SW 1271 (cell line): ENCODE measurements around the gene ARPC4.
A peak's percentile ranks its signal among the peaks of the same experiment; 100 is the strongest.
"Not testable (repeated sequence)": the region's sequence is repeated elsewhere in the genome, so short reads cannot be mapped to it uniquely, and the experiment has no call there.

ENCODE experiments used
- DNase-seq, 2 experiments: peaks; one replicate each; lab custom pipeline; 2025; lab: John Stamatoyannopoulos, UW

Gene ARPC4

DNA sequence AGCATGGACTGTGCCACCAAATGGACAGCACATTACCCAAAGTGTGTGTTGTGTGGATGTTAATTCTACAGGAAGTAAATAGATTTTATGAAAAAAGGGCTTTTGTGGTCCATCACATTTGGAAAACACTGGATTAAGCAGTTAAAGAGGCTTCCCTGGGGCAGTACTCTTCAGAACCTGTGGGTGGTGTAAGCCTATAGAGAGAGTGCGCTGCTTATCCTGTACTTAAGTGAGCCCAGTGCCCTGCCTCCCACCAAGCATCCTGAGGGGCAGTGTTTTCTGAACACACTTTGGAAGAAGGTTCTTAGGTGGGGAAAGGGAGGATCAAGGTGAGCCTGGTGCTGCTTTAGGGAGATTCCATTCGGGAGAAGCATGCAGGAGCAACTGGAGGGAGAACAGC lies 28.1 kb downstream of the ARPC4 start:
- peak in 1 of 2 experiments; percentile 56 for DNase-seq

DNA sequence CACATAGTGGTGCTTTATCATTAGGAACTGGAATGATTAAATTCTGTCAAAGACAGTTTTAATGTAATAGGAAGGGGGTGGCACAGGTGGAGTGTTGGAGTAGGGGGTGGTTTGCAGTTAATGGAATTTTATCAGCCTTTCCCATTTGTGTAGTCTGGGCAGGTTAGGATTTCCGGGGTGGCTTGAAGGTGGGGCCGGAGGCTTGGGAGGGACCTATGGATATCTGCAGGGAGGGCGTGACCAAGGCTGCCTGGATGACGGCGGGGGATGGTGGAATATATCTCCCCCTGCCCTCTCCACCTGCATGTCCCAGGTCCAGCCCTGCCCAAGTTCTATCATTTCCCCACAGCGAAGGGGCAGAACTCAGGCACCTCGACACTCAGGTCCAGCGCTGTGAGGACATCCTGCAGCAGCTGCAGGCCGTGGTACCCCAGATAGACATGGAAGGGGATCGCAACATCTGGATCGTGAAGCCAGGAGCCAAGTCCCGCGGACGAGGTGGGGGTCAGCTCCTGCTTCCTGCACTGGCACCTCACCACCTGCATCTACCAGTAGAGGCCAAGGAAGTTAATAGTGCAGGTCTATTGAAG lies 32.7 kb downstream of the ARPC4 start:
- no peak for DNase-seq

GRCh38 chr3:9826815-9827573 lies 34.1 kb downstream of the ARPC4 start:
- no peak for DNase-seq

- DNase-seq: no peak
Measured at GRCh38 chr3:9828801-9829755, 36.2 kb downstream of the ARPC4 start.

DNA sequence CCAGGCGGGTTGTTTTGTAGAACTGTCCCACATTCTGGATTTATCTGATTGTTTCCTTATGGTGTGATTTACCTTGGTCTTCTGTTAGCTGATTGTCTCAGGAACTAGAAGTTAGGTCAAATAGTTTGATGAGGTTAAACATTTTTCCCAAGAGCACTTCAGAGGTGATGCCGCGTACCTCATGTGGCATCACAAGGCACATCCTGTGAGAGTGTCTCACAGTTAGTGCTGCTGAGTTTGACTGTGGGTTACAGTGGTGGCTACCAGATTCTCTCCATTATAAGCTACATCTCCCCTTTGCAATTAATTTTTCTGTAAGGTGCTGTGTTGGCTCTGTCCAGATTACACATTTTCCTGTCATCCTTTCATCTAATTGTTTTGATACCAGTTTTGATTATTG lies 38.4 kb downstream of the ARPC4 start:
- DNase-seq: no peak

- DNase-seq: no peak
Measured at GRCh38 chr3:9833078-9833477, 40.2 kb downstream of the ARPC4 start.

- no peak for DNase-seq
Measured at GRCh38 chr3:9834520-9835380, 41.9 kb downstream of the ARPC4 start.

DNA sequence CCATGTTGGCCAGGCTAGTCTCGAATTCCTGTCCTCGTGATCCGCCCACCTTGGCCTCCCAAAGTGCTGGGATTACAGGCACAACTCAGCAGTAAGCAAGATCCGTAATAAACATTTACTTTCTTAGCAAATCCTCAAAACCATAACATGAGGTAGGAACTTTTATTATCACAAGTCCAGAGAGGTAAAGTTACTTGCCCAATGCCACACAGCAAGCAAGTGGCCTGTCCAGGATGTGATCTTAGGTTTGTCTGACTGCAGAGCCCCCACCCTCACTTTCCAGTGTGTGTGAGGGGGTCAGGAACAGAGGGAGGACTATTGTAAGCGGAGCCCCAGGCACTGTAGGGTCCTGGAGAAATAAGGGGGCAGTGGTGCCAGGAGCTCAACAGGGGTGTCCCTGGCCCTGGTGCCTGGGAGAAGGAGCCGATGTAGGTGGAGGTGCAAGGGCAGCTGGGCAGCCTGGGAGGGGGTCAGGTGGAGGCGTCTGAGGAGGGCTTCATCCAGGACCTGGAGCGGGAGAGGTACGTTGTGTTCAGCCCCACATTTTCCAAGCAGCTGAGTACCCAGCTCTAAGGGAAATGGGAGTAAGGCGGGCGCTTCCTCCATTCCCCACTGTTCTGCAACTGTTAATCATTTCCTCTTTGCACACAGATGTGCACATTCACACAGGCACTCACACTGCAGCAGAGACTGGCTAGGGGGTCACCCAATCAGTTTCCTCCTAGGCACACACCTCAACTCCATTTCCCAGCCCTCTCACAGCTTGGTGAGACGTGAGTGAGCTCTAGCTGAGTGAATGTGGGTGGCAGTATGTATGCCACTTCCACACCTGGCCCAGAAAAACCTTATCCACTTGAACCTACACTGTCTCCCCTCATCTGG lies 45.1 kb downstream of the ARPC4 start:
- DNase-seq: no peak

DNA sequence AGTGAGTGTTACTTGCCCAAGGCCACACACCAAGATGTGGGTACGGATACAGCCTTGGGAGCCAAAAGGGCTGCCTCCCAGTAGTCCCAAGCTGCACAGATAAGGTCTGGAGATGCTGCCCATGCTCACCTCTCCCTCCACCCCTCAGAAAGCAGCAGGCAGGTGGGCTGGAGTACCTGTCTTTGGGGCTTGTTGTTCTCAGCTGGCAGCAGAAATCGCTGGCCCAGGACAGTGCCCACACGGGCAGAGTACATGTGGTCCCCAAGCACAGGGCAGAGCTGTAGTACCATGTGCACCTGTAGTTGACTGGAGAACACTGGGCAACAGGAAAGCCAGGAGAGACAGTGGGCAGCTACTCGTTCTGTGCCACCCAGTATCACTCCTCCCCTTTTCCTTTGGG lies 46.0 kb downstream of the ARPC4 start:
- DNase-seq: no peak

DNA sequence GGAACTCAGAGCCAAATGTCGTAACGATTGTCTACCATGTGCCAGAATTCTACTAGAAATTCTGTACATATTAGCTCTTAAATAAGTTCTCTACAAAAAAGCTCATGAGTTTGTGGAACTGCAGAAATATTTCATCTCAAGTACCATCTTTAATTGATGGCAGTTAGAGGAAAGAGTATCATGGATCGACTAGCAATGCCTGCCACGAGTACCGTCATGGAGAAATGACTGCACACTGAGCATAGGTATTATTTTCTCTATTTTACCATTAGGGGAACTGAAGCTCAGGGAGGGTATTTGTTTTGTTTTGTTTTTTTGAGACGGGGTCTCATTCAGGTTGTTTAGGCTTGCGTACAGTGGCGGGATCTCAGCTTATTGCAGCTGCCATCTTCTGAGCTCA lies 48.1 kb downstream of the ARPC4 start:
- DNase-seq: no peak

DNA sequence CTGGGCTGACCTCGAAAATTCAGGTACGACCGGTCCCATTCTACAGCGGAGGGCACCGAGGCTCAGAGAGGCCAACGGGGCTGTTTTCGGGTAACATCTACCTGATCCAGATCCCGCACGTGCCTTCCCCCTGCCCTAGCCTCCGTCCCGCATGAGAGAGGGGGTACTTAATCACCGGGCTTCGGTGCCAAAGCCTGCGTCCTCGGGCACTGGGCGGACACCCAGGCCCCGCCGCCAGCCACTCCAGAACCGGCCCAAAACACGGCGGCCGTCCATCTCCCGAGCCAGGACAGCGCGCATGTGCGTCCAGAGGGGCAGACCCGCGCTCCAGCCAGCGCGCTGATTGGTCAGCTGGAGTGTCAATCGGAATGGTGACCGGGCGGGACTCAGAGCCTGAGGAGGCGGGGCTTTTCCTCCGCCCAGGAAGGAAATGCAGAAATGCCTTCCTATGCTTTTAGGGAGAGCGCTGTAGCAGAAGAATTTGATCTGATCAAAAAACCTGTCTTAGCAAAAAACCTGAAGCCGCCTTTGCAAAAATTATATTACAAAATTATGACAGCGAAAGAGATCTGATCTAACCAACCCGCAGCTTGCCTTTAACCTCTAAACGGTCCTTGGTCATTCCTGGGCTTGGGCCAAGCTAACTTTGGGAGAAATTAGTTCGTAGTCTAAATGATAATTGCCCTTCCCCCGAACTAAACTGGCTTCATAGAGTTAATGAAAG lies 51.0 kb downstream of the ARPC4 start, which contains the start of gene RPUSD3:
Gene RPUSD3, minus strand, starts transcription at position 294 of the 724 bp plus-strand sequence. Its CDS starts 18 bp downstream, at position 276.
- peak; percentile 77 to 93 for DNase-seq

DNA sequence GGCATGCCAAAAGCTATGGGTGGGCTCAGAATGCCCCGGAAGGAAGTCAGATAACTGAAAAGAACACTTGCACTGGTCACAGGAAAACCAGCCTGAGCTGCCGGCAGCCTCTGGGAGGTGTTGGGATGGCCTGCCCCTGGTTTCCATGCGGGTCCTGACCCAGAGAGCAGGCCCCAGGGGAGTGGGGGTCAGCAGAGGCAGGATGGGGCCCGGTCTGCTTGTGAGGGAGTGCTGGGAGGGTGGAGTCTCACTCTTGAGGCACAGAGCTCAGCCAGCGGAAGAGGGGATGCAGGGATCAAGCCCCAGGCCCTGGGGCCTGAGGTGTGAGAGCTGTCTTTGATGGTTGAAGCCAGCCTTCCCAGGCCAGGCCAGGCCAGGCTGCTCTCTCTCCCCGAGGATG lies 53.3 kb downstream of the ARPC4 start:
- no peak for DNase-seq

DNA sequence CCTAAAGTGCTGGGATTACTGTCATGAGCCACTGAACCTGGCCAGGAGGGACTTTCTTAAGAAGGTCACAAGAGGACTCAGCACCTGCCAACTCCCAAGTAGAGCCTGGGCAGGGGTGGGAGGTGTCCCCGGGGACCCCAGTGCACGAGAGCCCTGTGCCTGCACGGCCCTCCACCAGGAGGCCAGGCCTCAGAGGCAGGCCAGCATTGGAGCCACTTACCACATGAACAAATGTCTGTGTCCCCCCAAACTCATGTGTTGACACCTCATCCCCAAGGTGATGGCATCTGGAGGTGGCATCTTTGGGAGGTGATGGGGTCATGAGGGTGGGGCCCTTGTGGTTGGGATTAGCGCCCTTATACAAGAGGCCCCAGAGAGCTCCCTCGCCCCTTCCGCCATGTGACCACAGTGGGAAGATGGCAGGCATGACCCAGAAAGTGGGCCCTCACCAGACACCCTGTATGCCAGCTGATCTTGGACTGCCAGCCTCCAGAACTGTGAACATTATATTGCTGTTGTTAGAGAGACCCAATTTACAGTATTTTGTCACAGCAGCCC lies 54.1 kb downstream of the ARPC4 start:
- DNase-seq: no peak

DNA sequence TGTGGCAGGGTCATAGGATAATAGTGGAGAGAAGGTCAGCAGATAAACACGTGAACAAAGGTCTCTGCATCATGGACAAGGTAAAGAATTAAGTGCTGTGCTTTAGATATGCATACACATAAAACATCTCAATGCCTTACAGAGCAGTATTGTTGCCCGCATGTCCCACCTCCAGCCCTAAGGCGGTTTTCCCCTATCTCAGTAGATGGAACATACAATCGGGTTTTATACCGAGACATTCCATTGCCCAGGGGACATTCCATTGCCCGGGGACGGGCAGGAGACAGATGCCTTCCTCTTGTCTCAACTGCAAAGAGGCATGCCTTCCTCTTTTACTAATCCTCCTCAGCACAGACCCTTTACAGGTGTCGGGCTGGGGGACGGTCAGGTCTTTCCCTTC lies 55.0 kb downstream of the ARPC4 start:
- not testable (repeated sequence) for DNase-seq

DNA sequence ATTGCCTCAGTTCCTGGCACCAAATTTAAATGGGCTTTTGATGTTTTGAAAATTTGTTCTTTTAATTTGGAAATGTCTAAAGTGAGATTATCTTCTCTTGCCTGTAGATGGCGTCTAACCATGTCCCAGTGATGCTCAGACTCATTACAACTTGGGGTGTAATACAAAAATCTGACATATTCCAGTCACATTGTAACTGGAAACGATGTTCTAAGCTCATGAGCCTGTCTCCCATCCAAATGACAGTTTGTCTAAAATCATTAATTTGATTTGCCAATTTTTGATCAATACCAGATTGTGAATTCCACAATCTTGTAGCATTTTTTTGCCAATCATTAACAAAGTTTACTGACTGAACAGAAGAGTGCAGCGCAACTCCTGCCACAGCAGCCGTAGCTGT lies 56.0 kb downstream of the ARPC4 start:
- not testable (repeated sequence) for DNase-seq

DNA sequence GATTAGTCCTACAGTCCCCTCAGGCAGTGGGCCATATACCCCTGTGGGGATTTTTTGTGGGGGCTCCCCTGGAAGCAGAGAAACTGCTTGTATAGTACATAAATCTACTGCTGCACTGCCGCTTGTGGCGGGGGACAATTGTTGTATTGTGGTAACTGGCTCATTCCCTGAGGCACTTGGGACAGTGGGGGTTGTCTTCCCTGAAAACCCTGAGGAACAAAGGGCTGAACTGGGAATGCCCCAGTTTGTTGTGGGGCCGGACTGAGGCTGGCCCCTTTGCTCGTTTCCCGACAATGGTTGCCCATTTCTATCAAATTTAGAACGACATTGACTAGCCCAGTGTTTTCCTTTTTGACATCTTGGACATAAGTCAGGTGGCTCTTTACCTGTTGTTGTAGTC lies 58.5 kb downstream of the ARPC4 start:
- not testable (repeated sequence) for DNase-seq

DNA sequence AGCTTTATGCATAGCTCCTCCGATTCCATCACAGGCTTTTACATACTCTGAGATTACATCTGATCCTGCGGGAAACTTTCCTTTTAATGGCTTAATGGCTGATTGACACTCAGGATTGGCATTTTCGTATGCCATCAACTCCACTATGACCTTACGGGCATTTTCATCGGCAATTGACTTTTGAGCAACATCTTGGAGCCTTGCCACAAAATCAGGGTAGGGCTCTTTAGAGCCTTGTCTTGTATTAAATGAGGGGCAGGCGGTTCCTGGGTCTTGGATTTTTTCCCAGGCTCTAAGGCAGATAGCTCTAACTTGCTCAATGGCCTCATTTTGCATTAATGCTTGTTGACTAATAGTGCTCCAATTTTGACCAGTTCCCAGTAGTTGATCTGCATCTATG lies 59.0 kb downstream of the ARPC4 start:
- not testable (repeated sequence) for DNase-seq

DNA sequence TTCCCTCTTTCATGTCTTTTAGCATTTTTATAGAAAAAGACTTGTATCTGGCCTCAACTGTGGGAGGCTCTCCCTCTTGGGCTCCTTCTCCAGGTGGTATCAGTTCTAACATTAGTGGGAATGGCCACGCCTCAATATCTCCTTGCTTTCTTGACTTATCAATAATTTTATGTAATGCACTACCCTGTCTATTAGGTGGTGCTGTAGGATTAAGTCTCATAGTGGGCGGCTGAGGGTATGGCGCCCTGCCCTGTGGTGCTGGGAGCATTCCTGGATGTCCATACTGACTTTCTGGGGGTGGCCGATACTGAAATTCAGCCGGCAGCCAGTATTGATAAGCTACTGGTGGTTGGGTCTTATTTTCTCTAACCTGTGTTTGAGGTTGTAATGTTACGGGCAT lies 59.6 kb downstream of the ARPC4 start:
- DNase-seq: no peak

GRCh38 chr3:9854291-9854940 lies 61.5 kb downstream of the ARPC4 start:
- DNase-seq: not testable (repeated sequence)
